GM18909 (cell line): Measurements from ENCODE around the gene PRIMA1.

Experiments used
- ATAC-seq: cut with Tn5 transposase; IDR thresholded peaks from one replicate; pipeline ENCODE4 v1.9.1; 2021; ENCODE audit warnings: mild to moderate bottlenecking; ENCODE audit not compliant: unreplicated experiment, poor library complexity

PRIMA1 gene

DNA sequence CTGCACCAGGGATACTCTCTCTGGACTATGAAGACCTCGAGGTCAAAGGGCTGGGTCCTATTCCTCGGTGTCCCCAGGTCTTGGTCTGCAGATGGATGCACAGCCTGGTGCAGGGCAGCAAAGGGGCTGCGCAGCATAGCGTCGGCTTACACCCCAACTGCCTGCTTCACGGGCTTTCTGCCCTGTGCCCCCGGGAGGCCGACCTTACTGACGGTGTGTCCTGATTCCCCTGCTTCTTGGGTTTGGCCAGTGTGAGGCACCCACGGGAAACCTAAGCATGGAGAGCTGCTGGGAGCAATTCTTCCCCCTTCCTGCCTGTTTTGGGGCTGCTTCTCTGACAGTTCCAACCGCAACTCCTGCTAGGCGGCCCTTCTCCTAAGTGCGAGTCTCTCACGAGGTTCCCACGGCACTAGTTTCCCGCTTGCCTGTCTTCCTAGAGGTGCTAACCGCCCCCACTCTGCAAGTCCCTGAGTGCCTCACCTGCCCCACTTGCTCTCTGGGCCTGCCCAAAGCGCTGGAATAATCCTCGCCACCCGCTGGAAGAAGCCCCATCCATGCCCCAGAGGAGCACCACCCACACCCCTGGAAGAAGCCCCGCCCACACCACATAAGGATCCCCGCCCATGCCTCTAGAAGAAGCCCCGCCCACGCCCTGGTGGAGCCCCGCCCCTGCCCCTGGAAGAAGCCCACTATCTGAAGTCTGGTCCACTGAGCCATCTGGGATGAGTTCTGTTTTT, 54.0 kb downstream of the PRIMA1 start:
- no peak for ATAC-seq

DNA sequence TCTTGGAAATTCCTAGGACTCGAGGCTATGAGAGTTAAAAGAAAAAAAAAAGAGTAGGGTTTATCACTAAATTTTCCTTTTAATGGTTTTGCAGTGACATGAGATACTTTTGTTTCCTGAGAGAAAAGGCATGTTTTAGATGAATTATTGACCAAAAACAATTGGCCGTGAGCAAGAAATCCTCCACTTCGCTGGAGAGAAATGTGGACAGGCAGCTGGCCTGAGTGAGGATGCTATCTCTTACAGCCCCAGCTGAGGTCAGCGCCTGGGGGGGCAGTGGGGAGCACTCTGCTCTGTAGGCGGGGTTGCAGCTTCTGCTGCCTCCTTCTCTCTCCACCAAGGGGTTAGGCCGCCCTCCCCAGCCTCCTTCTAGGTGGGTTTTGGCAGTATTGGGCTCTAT, 54.7 kb downstream of the PRIMA1 start:
- no peak for ATAC-seq

DNA sequence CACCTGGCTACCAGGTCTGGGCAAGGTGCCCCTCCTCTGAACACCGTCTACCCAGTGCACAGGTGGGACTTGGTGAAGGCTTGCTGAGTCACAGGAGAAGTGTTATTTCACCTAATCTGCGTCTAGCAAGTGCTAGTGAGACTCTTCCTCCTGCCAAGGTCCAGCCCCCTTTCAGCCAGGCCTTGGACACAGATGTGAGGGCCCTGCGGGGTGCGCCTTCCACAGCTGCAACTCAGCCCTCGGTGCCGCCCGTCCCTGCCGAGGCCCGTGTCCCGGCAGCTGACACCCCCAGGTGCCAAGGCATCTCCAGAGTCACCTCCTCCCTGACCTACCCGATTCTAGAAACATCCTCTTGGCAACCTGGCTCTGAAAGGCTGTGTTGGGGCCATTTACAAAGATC, 55.1 kb downstream of the PRIMA1 start:
- ATAC-seq: no peak

DNA sequence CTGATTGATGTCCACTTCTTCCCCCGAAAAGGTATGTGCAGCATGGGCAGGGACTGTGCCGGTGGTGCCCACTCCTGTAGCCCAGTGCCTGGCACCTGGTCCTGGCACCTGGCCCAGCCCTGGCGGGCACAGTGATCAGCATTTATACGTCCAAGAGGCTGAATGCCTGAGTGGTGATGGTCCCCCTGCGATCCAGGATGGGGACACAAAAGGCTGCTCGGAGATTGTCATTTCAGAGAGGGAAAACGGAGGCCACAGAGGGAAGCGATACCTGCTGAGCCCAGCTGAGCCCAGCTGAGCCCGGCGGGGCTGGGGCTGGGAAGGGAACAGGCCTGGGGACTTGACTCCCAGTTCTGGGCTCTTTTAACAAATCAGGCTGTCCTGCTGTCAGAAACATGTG, 55.8 kb downstream of the PRIMA1 start:
- ATAC-seq: no peak

- no peak for ATAC-seq
Observed at GRCh38 chr14:93731753-93732152, 56.5 kb downstream of the PRIMA1 start.

DNA sequence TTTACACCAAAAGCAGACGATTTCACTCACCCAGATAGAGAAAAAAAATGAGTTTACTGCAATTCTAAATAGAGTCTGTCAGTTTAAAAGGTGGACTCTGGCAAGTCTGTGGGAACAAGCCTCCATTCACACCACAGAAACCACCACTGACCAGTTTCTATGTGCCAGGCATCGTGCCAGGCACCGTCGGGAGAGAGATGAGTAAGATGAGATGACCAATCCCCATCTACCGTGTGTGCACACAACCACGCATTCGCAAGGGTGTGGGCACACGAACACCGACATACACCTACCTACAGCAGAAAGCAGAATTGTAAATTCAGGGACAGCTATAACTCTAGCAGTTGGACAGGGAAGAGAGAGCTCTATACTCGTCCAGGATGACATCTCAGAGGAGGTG, 58.3 kb downstream of the PRIMA1 start:
- no peak for ATAC-seq

GRCh38 chr14:93728651-93729016, 59.7 kb downstream of the PRIMA1 start:
- ATAC-seq: no peak

DNA sequence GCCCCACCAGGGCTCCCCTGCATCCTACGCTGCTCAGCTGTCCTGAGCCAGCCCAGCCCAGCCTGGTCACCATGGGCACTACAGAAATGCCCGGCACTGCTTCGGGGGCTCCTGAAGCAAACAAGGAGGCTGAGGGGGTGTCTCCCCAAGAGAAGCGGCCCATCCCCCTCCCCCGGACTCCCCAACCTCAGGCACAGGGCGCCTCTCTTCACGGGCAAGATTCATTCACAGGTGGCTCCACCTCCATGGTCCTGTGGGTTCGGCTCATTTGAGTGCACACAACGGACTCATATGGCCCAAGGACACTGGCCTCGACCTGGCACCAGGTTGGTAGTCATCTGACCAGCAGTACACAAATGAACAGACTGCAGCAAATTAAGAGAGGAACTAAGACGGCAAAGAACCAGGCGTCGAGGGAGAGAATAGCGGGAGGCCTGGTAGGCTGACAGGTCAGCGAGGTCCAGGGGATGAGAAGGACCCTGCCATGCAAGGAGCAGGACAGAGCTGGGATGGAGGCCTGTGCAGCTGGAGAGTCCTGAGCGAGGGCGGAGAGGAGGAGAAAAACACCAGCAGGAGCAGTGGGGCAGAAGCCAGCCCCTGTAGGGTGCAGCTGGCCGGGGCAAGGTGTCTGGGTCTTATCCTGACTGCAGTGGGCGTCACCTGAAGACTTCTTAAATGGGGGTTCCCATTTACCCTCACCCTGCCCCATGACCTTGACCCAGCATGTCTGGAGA, 60.2 kb downstream of the PRIMA1 start:
- no peak for ATAC-seq

DNA sequence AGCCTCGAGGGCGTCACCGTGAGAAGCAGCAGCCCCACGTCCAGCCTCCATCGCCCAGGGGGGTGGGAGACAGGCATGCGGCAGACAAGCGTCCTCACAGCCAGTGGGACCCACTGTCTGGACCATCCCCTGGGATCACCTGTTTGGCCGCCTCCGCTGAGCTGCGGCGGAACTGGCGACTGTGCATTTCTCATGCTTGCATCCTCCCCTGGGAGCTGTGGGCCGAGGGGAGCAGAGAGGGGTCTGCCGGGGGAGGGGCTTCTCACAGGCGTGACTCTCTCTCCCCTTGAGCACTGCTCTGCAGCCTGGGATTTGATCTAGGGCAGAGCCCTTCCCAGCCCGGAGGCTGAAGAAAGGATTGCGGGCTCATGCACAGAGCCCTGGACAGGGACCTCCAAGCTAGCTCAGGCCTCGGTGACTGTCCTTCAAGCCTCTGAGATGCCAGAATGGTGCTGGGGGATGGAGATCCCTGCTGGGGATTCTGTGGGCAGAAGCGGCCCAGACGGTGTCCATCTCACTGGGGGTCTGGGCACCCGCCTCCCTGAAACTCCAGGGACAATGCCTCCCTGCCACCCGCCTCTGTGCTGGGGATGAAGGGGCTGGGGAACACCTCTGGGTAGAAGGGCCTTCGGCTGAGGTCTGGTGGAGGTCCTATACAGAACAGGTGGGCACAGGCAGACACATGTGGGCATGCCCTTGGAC, 61.1 kb downstream of the PRIMA1 start:
- ATAC-seq: no peak

DNA sequence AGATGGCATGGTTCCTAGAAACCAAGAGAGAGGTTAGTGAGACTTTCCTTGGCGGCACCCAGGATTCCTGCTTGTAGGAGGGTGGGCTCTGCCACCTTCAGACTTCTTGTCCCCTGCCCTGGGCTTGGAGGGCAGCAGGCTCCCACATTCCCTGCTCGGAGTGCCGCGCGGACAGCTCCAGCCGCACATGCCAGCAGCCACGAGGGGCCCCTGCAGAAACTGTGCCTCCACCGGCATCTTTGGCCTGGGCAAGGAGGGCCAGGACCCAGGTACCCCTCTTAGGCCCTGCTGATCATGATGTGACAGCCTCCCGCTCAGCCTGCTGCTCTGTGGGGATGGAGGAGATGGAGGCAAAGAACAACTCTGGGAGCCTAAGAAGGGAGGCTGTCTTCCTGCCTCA, 62.3 kb downstream of the PRIMA1 start:
- ATAC-seq: no peak

DNA sequence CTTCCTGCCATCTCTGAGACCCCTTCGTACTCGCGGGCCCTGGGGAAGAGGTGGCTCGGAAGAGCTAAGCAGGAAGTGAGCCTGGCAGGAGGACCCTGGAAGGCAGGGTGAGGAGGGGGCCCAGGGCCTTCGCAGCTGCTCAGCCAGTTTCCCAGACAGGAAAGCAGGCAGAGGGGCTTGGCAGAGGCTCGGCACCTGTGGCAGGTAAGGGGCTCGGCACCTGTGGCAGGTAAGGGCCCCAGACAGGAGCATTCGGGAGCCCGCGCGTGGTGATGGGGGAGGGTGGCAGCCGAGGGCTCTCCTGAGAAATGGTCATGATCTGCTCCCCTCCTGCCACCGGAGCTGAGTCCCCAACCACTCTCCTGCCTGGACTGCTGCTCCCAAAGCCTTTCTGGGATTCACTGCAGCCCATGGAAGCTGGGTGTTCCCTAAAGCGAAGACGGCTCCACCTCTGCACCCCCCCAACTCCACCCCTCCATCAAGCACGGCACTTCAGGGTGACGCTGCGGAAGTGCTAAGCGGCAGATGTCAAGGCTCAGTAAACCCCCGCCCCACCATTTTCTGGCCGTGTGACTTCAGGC, 63.2 kb downstream of the PRIMA1 start:
- no peak for ATAC-seq

GRCh38 chr14:93723001-93723400, 65.3 kb downstream of the PRIMA1 start:
- no peak for ATAC-seq

GRCh38 chr14:93720981-93721483, 67.3 kb downstream of the PRIMA1 start:
- ATAC-seq: no peak

DNA sequence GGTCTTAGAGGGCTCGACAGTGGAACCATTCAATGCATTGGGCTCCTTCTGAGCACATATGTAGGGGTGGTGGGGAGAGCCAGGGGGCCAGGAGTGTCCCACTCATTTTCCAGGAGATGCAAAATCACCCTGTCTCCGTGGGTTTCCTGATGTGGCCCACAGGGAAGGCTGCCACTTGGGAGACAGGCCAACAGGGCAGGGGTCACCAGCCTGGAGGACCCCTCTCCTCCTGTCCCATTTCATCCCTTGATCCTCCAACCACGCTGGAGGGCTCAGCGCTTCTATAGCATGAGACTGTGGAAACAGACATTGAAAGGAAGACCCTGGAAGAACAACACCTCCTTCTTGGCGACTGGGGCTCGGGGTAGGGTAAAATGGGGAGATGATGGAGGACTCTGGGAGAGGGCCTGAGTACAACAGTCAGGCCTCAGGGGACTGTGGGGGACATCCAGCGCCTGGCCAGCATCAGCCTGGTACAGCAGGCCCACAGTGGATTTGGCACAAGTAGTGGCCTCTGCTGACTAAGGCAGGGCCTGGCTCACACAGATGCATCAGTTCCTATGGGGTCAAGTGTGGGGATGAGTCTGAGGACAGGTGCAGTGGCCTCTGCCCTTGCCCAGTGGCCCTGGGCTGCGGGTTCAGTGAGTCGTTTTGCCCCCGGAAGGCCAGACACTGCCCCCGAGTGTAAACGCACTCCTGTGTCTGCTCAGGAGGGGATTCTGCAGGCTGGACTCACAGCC, 68.0 kb downstream of the PRIMA1 start:
- no peak for ATAC-seq

- ATAC-seq: no peak
Observed at GRCh38 chr14:93719256-93719655, 69.0 kb downstream of the PRIMA1 start.

- ATAC-seq: no peak
Observed at GRCh38 chr14:93717668-93718320, 70.5 kb downstream of the PRIMA1 start.

DNA sequence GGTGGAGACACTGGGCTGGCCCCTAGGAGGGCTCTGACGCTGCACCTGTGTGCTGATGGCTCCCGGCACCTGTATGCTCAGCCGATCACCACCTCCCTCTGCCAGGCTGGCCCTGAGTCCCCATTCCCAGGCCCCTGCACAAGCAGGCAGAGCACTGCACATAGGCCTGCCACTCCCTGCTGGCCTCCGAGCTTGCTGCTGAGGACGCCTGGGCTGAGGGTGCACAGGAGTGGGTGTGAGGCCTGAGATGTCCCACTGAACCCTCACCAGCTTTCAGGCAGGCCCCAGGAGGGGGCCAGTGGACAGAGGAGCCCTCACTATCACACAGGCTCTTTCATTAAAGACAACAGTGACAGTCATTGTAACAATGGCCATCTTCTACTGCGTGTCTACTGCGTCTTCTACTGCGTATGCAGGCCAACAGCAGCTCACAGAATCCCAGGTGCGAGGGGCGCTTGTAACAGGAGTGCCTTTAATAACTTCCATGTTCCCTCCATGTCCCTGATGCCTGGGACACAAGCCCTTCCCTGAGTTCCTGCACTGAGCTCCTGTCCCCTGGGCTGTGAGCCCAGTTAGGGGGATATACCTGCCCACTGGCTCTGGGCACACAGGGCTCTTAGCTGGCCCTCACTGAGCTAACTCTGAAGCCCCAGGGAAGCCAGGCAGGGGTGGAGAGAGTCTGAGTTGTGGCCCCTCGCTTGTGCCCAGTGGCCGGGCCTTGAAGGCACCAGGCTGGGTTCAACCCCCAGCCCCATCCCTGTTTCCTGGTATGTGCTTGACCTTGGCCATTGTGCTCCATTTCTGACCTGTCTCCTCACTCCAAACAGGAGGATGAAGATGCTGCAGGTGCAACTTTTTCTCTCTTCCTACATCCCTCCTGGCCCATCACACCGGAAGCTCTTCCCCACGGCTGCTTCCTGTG, 71.3 kb downstream of the PRIMA1 start:
- no peak for ATAC-seq

GRCh38 chr14:93716002-93716745, 72.1 kb downstream of the PRIMA1 start:
- ATAC-seq: no peak
